Calu3 (cell line): Measurements from ENCODE around the gene PRKN. TPM values are rescaled to one million over a fixed set of nuclear protein-coding genes. Genes with fewer than 3 reads are reported as not detected.

Experiments used
- BruUV-seq: library from RNA; stranded (reverse); fragments of 400-500 nt; replicated peaks from 2 replicates; lab custom pipeline; 2021; lab: Mats Ljungman, UMichigan
- CTCF ChIA-PET: fragments of 300-600 bp; sonication (Branson Sonifier 250); formaldehyde crosslinking; loops from one replicate; lab custom pipeline; 2022; ENCODE audit warnings: antibody characterized with exemption; lab: Charles Lee
- DNase-seq: peaks from one replicate; pipeline ENCODE4 v3.0.0; 2022
- H3K27ac Mint-ChIP-seq: one replicate; pipeline ENCODE4 v1.8.0; 2022; ENCODE audit warnings: mixed read lengths; ENCODE audit not compliant: unreplicated experiment
- H3K27me3 Mint-ChIP-seq: one replicate; pipeline ENCODE4 v1.8.0; 2022; ENCODE audit warnings: mixed read lengths; ENCODE audit not compliant: unreplicated experiment
- H3K36me3 Mint-ChIP-seq: one replicate; pipeline ENCODE4 v1.8.0; 2022; ENCODE audit warnings: mild to moderate bottlenecking, moderate library complexity, mixed read lengths; ENCODE audit not compliant: insufficient read depth, unreplicated experiment
- H3K4me1 Mint-ChIP-seq: one replicate; pipeline ENCODE4 v1.8.0; 2022; ENCODE audit warnings: mild to moderate bottlenecking, low read depth, mixed read lengths; ENCODE audit not compliant: unreplicated experiment
- H3K4me3 Mint-ChIP-seq: one replicate; pipeline ENCODE4 v1.8.0; 2022; ENCODE audit warnings: mild to moderate bottlenecking, low read depth, moderate library complexity, mixed read lengths; ENCODE audit not compliant: unreplicated experiment
- H3K9me3 Mint-ChIP-seq: one replicate; pipeline ENCODE4 v1.8.0; 2022; ENCODE audit warnings: low read depth, mixed read lengths; ENCODE audit not compliant: unreplicated experiment
- intact Hi-C: fragments of 100-400 bp; cut with micrococcal nuclease; formaldehyde crosslinking; loops from one replicate; pipeline ENCODE4 v1.10.0; 2022; ENCODE audit not compliant: unreplicated experiment
- total RNA-seq: library from RNA; stranded (reverse); gene quantifications from 2 replicates; pipeline ENCODE4 v1.2.3, GENCODE V29; 2022
- TF ChIP-seq, protein P1 (sequence below): fragments of 200-600 bp; IDR thresholded peaks from one replicate; pipeline ENCODE4 v1.8.0; 2022; ENCODE audit warnings: antibody characterized with exemption; ENCODE audit not compliant: unreplicated experiment

Gene PRKN
- total RNA-seq, 1 experiment from 2014 or later = 3.8 TPM

DNA sequence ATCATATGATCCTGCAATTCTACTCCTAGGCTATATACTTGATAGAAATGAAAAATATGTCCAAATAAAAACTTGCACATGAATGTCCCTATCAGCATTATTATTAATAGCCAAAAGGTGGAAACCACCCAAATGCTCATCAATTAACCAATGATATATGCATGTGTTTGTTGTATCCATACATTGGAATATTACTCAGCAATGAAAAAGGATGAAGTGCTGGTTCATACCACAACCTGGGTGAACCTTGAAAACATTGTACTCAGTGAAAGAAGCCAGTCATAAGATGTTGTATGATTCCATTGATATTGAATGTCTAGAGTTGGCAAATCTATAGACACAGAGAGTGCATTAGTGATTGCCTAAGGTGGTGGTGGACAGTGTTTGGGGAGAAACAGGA, 267.6 kb downstream of the PRKN start:
- H3K36me3 Mint-ChIP-seq = no peaks in the 10 kb centered on the region
- DNase-seq = no peak
- no peaks in the 10 kb centered on the region for H3K27me3 Mint-ChIP-seq
- TF ChIP-seq, protein P1, sequence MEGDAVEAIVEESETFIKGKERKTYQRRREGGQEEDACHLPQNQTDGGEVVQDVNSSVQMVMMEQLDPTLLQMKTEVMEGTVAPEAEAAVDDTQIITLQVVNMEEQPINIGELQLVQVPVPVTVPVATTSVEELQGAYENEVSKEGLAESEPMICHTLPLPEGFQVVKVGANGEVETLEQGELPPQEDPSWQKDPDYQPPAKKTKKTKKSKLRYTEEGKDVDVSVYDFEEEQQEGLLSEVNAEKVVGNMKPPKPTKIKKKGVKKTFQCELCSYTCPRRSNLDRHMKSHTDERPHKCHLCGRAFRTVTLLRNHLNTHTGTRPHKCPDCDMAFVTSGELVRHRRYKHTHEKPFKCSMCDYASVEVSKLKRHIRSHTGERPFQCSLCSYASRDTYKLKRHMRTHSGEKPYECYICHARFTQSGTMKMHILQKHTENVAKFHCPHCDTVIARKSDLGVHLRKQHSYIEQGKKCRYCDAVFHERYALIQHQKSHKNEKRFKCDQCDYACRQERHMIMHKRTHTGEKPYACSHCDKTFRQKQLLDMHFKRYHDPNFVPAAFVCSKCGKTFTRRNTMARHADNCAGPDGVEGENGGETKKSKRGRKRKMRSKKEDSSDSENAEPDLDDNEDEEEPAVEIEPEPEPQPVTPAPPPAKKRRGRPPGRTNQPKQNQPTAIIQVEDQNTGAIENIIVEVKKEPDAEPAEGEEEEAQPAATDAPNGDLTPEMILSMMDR = no peak
- H3K4me3 Mint-ChIP-seq = no peak overlapping the region
- intact Hi-C loops = loop anchor here (10.0 kb wide), 1 partner anchor 115 kb away; no protein-coding TSS in a partner anchor
- CTCF ChIA-PET = no interaction called here
- no TSS peak for BruUV-seq
- no peaks in the 10 kb centered on the region for H3K4me1 Mint-ChIP-seq
- no peak overlapping the region for H3K27ac Mint-ChIP-seq
- no peaks in the 10 kb centered on the region for H3K9me3 Mint-ChIP-seq

DNA sequence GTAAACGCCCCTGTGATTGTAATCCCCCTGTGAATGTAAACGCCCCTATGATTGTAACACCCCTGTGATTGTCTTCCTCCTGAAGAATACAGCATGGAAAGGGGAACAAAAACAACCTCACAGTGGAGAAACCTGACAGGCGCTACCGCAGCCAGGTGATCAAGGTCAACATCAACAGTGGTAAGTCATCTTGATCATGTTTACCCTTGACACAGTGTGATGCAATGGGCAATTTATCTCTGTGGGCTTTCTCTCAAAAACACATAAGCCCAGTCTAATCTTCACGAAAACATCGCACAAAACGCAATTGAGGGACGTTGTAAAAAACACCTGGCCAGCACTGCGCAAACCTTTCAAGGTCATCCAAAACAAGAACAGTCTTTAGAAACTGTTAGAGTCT, 277.2 kb downstream of the PRKN start:
- H3K27me3 Mint-ChIP-seq = no peaks in the 10 kb centered on the region
- H3K4me1 Mint-ChIP-seq = no peaks in the 10 kb centered on the region
- H3K27ac Mint-ChIP-seq = no peak overlapping the region
- TF ChIP-seq, protein P1 = no peak
- no peaks in the 10 kb centered on the region for H3K36me3 Mint-ChIP-seq
- no peak for DNase-seq
- no peaks in the 10 kb centered on the region for H3K9me3 Mint-ChIP-seq
- H3K4me3 Mint-ChIP-seq = no peak overlapping the region
- CTCF ChIA-PET = no interaction called here
- no TSS peak for BruUV-seq
- intact Hi-C loops = loop anchor here (10.0 kb wide), 1 partner anchor 106 kb away; no protein-coding TSS in a partner anchor

DNA sequence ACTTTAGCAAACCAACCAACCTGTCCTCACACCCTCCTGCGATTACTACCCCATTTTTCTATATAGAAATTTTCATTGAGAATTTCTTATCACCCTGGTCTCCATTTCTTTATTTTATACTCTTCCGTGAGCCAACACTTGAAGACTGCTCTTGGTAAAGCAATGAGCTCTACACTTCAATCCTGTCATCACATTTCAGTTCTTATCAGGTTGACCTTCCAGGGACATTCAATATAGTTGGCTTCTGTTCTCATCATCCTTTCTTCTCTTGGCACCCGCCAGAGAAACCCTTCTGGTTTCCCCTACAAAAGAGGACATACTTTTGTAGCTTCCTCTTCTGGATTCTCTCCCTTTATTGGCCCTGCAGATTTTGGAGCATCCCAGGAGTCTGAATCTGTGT, 279.3 kb downstream of the PRKN start:
- TF ChIP-seq, protein P1 = no peak
- H3K9me3 Mint-ChIP-seq = no peaks in the 10 kb centered on the region
- no peak overlapping the region for H3K27ac Mint-ChIP-seq
- intact Hi-C loops = no loop called here
- no peaks in the 10 kb centered on the region for H3K36me3 Mint-ChIP-seq
- no peaks in the 10 kb centered on the region for H3K4me1 Mint-ChIP-seq
- H3K4me3 Mint-ChIP-seq = no peak overlapping the region
- CTCF ChIA-PET = no interaction called here
- BruUV-seq = no TSS peak
- no peaks in the 10 kb centered on the region for H3K27me3 Mint-ChIP-seq
- no peak for DNase-seq

DNA sequence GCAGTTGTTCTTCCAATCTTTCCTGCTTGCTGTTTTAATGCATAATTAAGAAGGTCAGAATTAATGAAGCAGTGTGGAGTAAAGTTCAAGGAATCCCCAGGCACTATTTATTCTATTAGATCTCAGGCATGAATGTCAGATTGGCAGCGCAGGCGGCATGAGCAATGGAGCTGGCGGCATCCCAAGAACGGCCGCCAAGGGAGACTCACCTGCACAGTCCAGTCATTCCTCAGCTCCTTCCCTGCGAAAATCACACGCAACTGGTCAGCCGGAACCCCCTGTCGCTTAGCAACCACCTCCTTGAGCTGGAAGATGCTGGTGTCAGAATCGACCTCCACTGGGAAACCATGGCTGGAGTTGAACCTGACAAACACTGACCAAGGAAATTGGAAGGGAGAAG, 284.5 kb downstream of the PRKN start:
- CTCF ChIA-PET = no interaction called here
- TF ChIP-seq, protein P1 = no peak
- H3K36me3 Mint-ChIP-seq = no peaks in the 10 kb centered on the region
- H3K4me3 Mint-ChIP-seq = no peak overlapping the region
- no peak for DNase-seq
- no peaks in the 10 kb centered on the region for H3K9me3 Mint-ChIP-seq
- no peak overlapping the region for H3K27ac Mint-ChIP-seq
- no peaks in the 10 kb centered on the region for H3K4me1 Mint-ChIP-seq
- intact Hi-C loops = no loop called here
- BruUV-seq = no TSS peak
- no peaks in the 10 kb centered on the region for H3K27me3 Mint-ChIP-seq
